ENCODE measurements around the gene MACROD2.

MACROD2 gene

GRCh38 chr20:14727485-14728150, 732.3 kb downstream of the MACROD2 start:
- H3K4me3 ChIP-seq (ENCODE audit: low read depth, low read length): no peak overlapping the region
- ChIA-PET POLR2A (no interaction called here), CTCF (no interaction called here)
- H3K9me3 ChIP-seq (ENCODE audit: control insufficient read depth, insufficient read depth, low read depth, low read length): no peaks in the 10 kb centered on the region
- no peak overlapping the region for H3K27ac ChIP-seq (ENCODE audit: extremely low read depth, low read depth, low read length)
- H3K4me1 ChIP-seq (ENCODE audit: control insufficient read depth, insufficient read depth, low read length): peaks cover 4% of the 10 kb centered on the region; the same call in 1 of the 2 replicates
- TF ChIP-seq ZNF473 (tag by site-specific recombination; IDR thresholded peaks at IDR 0.05) (no peak), ZBTB1 (tag by site-specific recombination; IDR thresholded peaks at IDR 0.05) (no peak), GFI1B (tag by site-specific recombination; IDR thresholded peaks at IDR 0.05) (no peak), ZNF416 (tag by site-specific recombination; IDR thresholded peaks at IDR 0.05) (no peak), ZBTB10 (tag by site-specific recombination; IDR thresholded peaks at IDR 0.05) (no peak), SP3 (tag by site-specific recombination; IDR thresholded peaks at IDR 0.05) (no peak), ZNF585B (tag by site-specific recombination; IDR thresholded peaks at IDR 0.05) (no peak), MEIS1 (CRISPR knock-in tag; IDR thresholded peaks at IDR 0.05; ENCODE audit: borderline replicate concordance) (no peak), ZNF280D (tag by site-specific recombination; IDR thresholded peaks at IDR 0.05) (no peak), ZNF302 (tag by site-specific recombination; IDR thresholded peaks at IDR 0.05; ENCODE audit: low read depth) (no peak), ZBTB21 (tag by site-specific recombination; IDR thresholded peaks at IDR 0.05) (no peak), ZNF830 (tag by site-specific recombination; IDR thresholded peaks at IDR 0.05; ENCODE audit: low read depth) (no peak), ZNF514 (tag by site-specific recombination; IDR thresholded peaks at IDR 0.05) (no peak), EGR2 (tag by site-specific recombination; IDR thresholded peaks at IDR 0.05; ENCODE audit: low read depth) (no peak), ZNF292 (tag by site-specific recombination; IDR thresholded peaks at IDR 0.05; ENCODE audit: borderline replicate concordance, low read depth) (no peak), ZNF660 (tag by site-specific recombination; IDR thresholded peaks at IDR 0.05) (no peak), ZNF624 (tag by site-specific recombination; IDR thresholded peaks at IDR 0.05) (no peak), ZNF645 (tag by site-specific recombination; IDR thresholded peaks at IDR 0.05) (no peak), ZBTB7A (tag by site-specific recombination; IDR thresholded peaks at IDR 0.05; ENCODE audit: low read depth) (no peak)
- TF ChIP-seq, protein P1, sequence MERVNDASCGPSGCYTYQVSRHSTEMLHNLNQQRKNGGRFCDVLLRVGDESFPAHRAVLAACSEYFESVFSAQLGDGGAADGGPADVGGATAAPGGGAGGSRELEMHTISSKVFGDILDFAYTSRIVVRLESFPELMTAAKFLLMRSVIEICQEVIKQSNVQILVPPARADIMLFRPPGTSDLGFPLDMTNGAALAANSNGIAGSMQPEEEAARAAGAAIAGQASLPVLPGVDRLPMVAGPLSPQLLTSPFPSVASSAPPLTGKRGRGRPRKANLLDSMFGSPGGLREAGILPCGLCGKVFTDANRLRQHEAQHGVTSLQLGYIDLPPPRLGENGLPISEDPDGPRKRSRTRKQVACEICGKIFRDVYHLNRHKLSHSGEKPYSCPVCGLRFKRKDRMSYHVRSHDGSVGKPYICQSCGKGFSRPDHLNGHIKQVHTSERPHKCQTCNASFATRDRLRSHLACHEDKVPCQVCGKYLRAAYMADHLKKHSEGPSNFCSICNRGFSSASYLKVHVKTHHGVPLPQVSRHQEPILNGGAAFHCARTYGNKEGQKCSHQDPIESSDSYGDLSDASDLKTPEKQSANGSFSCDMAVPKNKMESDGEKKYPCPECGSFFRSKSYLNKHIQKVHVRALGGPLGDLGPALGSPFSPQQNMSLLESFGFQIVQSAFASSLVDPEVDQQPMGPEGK (tag by site-specific recombination; IDR thresholded peaks at IDR 0.05): no peak
- no peaks in the 10 kb centered on the region for H3K36me3 ChIP-seq (ENCODE audit: control insufficient read depth in 2 of 2, insufficient read depth in 1 of 2, low read length in 2 of 2)
